ENCODE data around the gene SLC7A5. TPM values are rescaled to one million over a fixed set of nuclear protein-coding genes. Genes with fewer than 3 reads are reported as not detected.

The SLC7A5 gene
- total and polyA plus RNA-seq, 2 of the 13 experiments (the other 11 are each of a cell fraction or from before 2014, with no cell fraction given), result 79.6 to 155 TPM

GRCh38 chr16:87853411-87854052 lies 15.8 kb downstream of the SLC7A5 start (continued):
- TF ChIP-seq THAP8 (CRISPR knock-in tag; IDR thresholded peaks at IDR 0.05; ENCODE audit: borderline replicate concordance) (no peak), NFATC3 (CRISPR knock-in tag; IDR thresholded peaks at IDR 0.05) (no peak), SP4 (CRISPR knock-in tag; IDR thresholded peaks at IDR 0.05) (peak; percentile 76), IKZF4 (CRISPR knock-in tag; IDR thresholded peaks at IDR 0.05; ENCODE audit: borderline replicate concordance, low read depth, not compliant biosample characterization) (no peak), REPIN1 (CRISPR knock-in tag; IDR thresholded peaks at IDR 0.05; ENCODE audit: borderline replicate concordance, low read depth) (peak; percentile 81), GFI1 (CRISPR knock-in tag; IDR thresholded peaks at IDR 0.05; ENCODE audit: borderline replicate concordance) (peak; percentile 74; the same call in 1 of the 2 replicates), IRF9 (CRISPR knock-in tag; IDR thresholded peaks at IDR 0.05; ENCODE audit: borderline replicate concordance) (peak; percentile 79; the same call in 1 of the 2 replicates), CENPBD1 (CRISPR knock-in tag; IDR thresholded peaks at IDR 0.05; ENCODE audit: borderline replicate concordance, low read depth) (no peak), MIER2 (CRISPR knock-in tag; IDR thresholded peaks at IDR 0.05) (0 out of 2 replicates have a peak, but pooled peaks have one; percentile 30), SOX5 (CRISPR knock-in tag; IDR thresholded peaks at IDR 0.05; ENCODE audit: borderline replicate concordance) (peak; percentile 70), ZBTB10 (CRISPR knock-in tag; IDR thresholded peaks at IDR 0.05; ENCODE audit: borderline replicate concordance) (0 out of 2 replicates have a peak, but pooled peaks have one; percentile 20), CREM (IDR thresholded peaks at IDR 0.05) (peak; percentile 75), CREM (CRISPR knock-in tag; IDR thresholded peaks at IDR 0.05) (no peak), ESRRA (CRISPR knock-in tag; IDR thresholded peaks at IDR 0.05; ENCODE audit: low read depth) (peak; percentile 63), CSRNP1 (CRISPR knock-in tag; IDR thresholded peaks at IDR 0.05) (peak; percentile 77; the same call in 1 of the 2 replicates), ATF5 (CRISPR knock-in tag; IDR thresholded peaks at IDR 0.05; ENCODE audit: low read depth) (no peak), HOXD1 (CRISPR knock-in tag; IDR thresholded peaks at IDR 0.05) (peak; percentile 30; the same call in 1 of the 2 replicates), ELF3 (CRISPR knock-in tag; IDR thresholded peaks at IDR 0.05) (peak; percentile 61; the same call in 1 of the 2 replicates), FOXK1 (CRISPR knock-in tag; IDR thresholded peaks at IDR 0.05; ENCODE audit: borderline replicate concordance, low read depth) (peak; percentile 66), SPEN (CRISPR knock-in tag; IDR thresholded peaks at IDR 0.05; ENCODE audit: low read depth) (0 out of 2 replicates have a peak, but pooled peaks have one; percentile 83), MIXL1 (CRISPR knock-in tag; IDR thresholded peaks at IDR 0.05) (peak; percentile 44; the same call in 1 of the 2 replicates)
